Glomerular visceral epithelial cell (primary cell): ENCODE measurements around the gene SREK1.
A peak's percentile ranks its signal among the peaks of the same experiment; 100 is the strongest.
"Not testable (repeated sequence)": the region's sequence is repeated elsewhere in the genome, so short reads cannot be mapped to it uniquely, and the experiment has no call there.

Experiments
- DNase-seq: peaks from one replicate; pipeline ENCODE4 v3.0.0-alpha.2; 2016; ENCODE audit errors: extremely low spot score

SREK1 gene

GRCh38 chr5:66222455-66222854 is 78.4 kb downstream of the SREK1 start:
- no peak for DNase-seq

- DNase-seq, result not testable (repeated sequence)
Measured at GRCh38 chr5:66222896-66223295, 78.8 kb downstream of the SREK1 start.

- DNase-seq, result no peak
Measured at GRCh38 chr5:66223637-66224036, 79.5 kb downstream of the SREK1 start.

GRCh38 chr5:66224274-66224673 is 80.2 kb downstream of the SREK1 start:
- DNase-seq, result no peak

GRCh38 chr5:66224773-66225553 is 80.9 kb downstream of the SREK1 start:
- no peak for DNase-seq

DNA sequence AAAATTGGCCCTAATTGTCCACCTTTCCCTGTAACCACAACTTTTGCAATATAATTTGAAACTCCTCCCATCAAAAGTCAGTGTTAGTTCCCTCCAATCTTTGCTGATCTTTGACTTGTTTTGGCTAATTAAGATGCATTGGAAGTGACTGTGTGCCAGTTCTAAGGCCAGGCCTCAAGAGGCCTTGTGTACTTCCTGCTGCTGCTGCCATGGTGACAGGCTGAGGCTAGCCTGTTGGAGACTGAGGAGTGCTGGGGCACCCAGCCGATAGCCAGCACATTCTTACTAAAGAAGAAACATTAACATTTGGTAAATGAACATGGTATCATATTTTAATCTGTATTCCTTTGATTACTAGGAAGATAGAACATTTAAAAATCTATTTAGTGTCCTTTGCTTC is 86.5 kb downstream of the SREK1 start:
- DNase-seq, result peak; percentile 44

DNA sequence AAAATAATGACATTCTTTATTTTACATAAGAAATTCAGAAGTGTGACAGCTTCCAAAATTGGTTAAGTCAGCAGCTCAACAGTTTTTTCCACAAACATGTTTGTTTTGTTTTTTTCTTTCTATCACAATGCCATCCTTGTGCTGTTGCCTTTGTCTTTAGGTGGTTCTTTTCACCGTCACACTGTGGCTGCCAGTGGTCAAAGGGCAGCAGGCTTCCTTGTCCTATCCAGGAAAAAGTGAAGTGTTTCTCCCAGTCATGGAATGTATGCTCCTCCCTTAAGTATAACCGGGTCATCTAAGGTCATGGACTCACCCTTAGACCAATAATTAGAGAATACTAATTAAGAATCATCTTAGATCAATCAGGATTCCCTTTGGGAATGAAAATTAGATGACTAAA is 87.4 kb downstream of the SREK1 start:
- no peak for DNase-seq

- no peak for DNase-seq
Measured at GRCh38 chr5:66232275-66232674, 88.2 kb downstream of the SREK1 start.

GRCh38 chr5:66232706-66233445 is 88.8 kb downstream of the SREK1 start:
- no peak for DNase-seq
